NT2/D1 (cell line): ENCODE results near the gene RPTOR.

Experiments
- DNase-seq: peaks from one replicate; pipeline ENCODE4 v3.0.0-alpha.2; 2011; ENCODE audit warnings: low read depth, low spot score
- H3K27me3 ChIP-seq: 2 replicates; pipeline ENCODE4 v1.6.0; 2011; ENCODE audit warnings: mild to moderate bottlenecking; ENCODE audit not compliant: insufficient read length, insufficient read depth
- H3K36me3 ChIP-seq: 2 replicates; pipeline ENCODE4 v1.6.1; 2011; ENCODE audit warnings: mild to moderate bottlenecking, low read length, mixed read lengths; ENCODE audit not compliant: insufficient read depth, insufficient read length
- H3K4me1 ChIP-seq: 2 replicates; pipeline ENCODE4 v1.5.1; 2011; ENCODE audit not compliant: insufficient read depth, insufficient read length
- H3K4me3 ChIP-seq: 2 replicates; pipeline ENCODE4 v1.5.1; 2011; ENCODE audit warnings: low read depth; ENCODE audit not compliant: insufficient read length
- H3K9ac ChIP-seq: 2 replicates; pipeline ENCODE4 v1.6.0; 2011; ENCODE audit warnings: low read depth; ENCODE audit not compliant: insufficient read length
- H3K9me3 ChIP-seq: 2 replicates; pipeline ENCODE4 v1.5.1; 2011; ENCODE audit warnings: mild to moderate bottlenecking, low read length; ENCODE audit not compliant: insufficient read depth
- SUZ12 ChIP-seq: IDR thresholded peaks from 2 replicates; pipeline ENCODE4 v1.6.1; 2011; ENCODE audit not compliant: insufficient read length, insufficient read depth; ENCODE audit errors: extremely low read depth
- YY1 ChIP-seq: IDR thresholded peaks from 2 replicates; pipeline ENCODE4 v1.6.1; 2011; ENCODE audit not compliant: insufficient read length, insufficient read depth
- ZNF274 ChIP-seq: IDR thresholded peaks from 2 replicates; pipeline ENCODE4 v1.6.1; 2011; ENCODE audit warnings: mild to moderate bottlenecking, low read depth, low read length

RPTOR gene

DNA sequence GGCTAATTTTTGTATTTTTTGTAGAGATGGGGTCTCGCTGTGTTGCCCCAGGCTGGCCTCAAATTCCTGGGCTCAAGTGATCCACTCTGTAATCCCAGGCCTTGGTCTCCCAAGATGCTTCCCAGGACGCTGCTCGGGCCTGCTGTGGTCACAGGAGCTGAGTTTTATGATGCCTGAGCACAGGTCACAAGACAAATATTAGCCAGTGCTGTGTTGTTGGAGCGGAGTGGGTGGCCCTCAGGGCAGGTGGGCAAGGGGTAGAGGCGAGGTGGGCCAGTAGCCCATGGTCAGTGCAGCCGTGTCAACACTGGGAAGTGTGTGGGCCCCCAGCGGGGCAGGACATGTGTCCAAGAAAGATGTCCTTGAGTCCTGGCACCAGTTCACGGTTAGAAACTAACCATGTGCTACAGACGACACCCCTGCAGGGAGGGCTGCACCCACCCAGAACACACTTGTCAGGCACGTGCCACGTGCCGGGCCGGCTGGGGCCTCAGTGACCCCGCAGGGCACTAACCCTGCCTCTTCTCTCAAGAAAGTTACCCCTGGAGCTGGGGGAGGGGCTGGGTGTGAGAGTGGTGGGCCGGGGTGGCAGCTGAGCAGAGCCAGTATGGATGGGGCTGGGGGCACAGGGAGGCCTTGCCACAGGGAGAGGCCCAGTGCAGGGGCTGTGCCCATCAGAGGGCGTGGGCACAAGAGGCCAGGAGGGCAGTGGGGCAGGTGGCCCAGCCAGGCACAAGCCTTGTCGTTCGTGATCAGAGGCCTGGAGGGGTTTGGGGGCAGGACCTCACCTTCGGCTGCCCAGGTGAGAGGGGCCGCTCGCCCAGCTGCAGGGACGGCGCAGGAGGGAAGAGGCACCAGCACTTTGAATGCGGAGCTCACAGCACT, 343.9 kb downstream of the RPTOR start:
- peaks cover 13% of the 10 kb centered on the region for H3K4me1 ChIP-seq
- DNase-seq, result no peak
- TF ChIP-seq SUZ12, result no peak
- no peak for TF ChIP-seq ZNF274
- TF ChIP-seq YY1, result no peak

DNA sequence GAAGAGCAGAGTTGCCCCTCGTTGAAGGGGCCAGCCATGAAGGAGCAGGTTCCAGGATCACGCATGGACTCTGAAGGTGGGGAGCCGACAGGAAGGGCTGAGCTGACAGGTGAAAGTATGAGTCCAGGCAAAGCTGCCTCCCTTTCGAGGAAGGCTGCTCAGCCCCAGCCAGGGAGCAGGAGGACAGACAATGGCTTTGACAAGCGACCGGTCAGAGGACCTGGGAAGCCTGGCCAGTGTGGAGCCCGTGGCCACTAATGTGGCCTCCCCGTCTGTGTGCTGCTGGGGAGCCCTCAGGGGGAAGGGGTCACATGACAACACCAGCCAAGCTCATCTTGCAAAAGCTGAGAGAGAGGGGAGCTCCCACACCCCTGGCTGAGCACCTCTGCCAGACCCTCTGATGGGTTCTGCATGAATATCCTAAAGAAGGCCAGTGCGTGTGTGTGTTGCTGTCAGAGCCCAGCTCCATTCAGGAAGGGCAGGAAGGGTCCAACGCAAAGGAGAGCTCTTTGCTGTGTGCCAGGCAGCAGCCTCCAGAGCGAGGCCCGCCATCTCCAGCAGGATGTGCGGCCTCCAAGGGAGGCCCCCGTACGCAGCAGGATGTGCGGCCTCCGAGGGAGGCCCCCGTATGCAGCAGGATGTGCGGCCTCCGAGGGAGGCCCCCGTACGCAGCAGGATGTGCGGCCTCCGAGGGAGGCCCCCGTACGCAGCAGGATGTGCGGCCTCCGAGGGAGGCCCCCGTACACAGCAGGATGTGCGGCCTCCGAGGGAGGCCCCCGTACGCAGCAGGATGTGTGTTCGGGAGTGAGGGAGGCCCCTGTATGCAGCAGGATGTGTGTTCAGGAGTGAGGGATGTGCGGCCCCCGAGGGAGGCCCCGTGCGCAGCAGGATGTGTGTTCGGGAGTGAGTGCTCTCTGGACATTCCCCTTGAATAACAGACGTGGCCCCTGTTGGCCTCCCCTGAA, 344.9 kb downstream of the RPTOR start:
- peaks cover 56% of the 10 kb centered on the region for H3K36me3 ChIP-seq

More for the DNA sequence above, 343.9 kb downstream of the RPTOR start:
- peaks cover 55% of the 10 kb centered on the region for H3K36me3 ChIP-seq
- no peak overlapping the region for H3K4me3 ChIP-seq
- no peaks in the 10 kb centered on the region for H3K9me3 ChIP-seq
- H3K27me3 ChIP-seq, result no peaks in the 10 kb centered on the region
- H3K9ac ChIP-seq, result no peak overlapping the region

DNA sequence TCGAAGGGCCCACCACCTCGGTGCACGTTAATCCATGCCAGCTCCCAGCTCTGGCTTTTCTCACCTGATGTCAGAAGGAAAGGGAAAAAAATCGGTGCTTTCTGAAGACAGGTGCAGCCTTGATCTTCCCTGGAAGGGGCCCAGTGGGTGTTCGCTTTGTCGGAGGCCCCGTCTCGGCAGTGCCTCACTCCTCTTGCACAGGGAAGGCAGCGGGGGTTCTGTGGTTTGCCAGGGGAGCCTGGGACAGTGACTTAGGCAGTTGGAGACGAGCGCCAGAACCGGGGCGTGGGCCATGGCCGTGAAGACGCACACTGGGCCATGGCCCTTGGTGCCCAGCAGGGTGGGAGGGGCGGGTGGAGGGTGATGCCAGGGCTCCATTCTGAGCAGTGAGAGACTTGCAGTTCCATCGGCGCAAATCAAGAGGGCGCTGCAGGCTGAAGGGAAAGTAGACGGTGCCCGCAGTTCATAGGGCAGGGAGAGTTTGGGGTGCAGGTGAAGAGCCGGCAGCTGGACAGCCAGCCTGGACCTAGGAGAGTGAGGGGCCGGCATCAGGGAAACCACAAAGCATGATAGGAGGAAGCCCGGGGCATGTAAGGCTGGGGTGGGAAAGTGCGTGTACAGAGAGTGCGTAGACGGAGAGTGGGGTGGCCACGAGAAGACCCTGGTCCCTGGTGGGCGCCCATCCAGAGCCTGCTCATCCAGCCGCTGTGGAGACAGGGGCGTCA, 345.7 kb downstream of the RPTOR start:
- no peak for TF ChIP-seq ZNF274
- no peak for TF ChIP-seq YY1
- no peak for TF ChIP-seq SUZ12
- Histone ChIP-seq H3K27me3 (no peaks in the 10 kb centered on the region), H3K4me1 (peaks cover 13% of the 10 kb centered on the region), H3K9ac (no peak overlapping the region), H3K36me3 (peaks cover 52% of the 10 kb centered on the region), H3K9me3 (no peaks in the 10 kb centered on the region), H3K4me3 (no peak overlapping the region)
- DNase-seq, result no peak

More for the DNA sequence above, 344.9 kb downstream of the RPTOR start:
- H3K9ac ChIP-seq, result no peak overlapping the region
- no peak overlapping the region for H3K4me3 ChIP-seq
- DNase-seq, result no peak
- H3K27me3 ChIP-seq, result no peaks in the 10 kb centered on the region
- no peaks in the 10 kb centered on the region for H3K9me3 ChIP-seq
- TF ChIP-seq YY1 (no peak), SUZ12 (no peak), ZNF274 (no peak)
- peaks cover 13% of the 10 kb centered on the region for H3K4me1 ChIP-seq

DNA sequence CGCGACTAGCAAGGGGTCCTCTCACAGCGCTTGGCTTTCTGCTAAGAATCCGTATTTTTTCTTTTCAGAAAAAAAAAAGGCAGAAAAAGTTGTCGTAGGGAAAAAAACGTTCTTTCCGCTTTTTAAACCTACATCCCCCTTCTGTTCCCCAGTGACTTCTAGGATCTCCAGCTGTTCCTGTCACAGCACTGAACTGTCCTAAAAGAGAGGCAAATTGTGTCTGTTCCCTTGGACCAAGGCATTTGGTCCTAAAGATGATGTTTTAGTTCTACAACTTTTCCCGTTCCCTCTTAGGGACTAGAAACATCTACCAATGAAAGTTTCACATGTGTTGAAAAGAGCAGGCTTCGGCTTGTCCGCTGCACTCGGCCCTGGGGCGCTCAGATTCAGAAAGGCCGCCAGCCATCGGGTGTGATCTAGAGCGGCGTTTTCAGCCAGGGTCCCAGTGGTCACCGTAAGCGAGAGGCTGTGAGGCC, 346.3 kb downstream of the RPTOR start:
- no peak for DNase-seq
- Histone ChIP-seq H3K9ac (no peak overlapping the region), H3K4me1 (peaks cover 13% of the 10 kb centered on the region), H3K27me3 (no peaks in the 10 kb centered on the region), H3K36me3 (peaks cover 53% of the 10 kb centered on the region), H3K4me3 (no peak overlapping the region), H3K9me3 (no peaks in the 10 kb centered on the region)
- TF ChIP-seq ZNF274 (no peak), SUZ12 (no peak), YY1 (no peak)

DNA sequence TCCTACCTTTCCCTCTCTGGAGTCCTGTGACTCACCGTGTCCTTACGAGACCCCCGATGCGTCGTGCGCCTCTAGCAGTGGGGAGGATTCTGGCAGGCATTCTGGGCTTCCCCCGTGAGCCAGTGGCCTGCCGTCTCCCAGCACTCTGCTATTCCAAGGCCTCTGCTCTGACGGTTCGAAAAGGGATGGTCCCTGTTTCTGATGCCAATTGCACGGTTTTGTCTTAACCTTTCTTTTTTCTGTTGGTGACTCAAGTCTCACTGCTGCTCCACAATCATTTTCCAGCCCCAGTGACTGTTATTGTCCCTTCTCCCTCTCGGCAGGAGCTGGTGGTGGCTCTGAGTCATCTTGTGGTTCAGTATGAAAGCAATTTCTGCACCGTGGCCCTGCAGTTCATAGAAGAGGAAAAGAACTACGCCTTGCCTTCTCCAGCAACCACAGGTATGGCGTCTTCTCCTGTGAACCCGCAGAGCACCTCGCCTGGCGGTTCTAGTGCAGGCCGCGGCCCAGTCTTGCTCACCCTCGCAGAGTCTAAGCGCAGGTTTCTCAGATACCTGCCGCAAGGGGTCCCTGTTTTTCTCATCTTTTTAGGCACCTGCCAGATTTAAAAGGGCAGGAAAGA, 346.9 kb downstream of the RPTOR start:
- Histone ChIP-seq H3K4me1 (peaks cover 13% of the 10 kb centered on the region), H3K36me3 (peaks cover 50% of the 10 kb centered on the region), H3K9me3 (no peaks in the 10 kb centered on the region), H3K27me3 (no peaks in the 10 kb centered on the region), H3K9ac (no peak overlapping the region), H3K4me3 (no peak overlapping the region)
- DNase-seq, result no peak
- TF ChIP-seq YY1 (no peak), ZNF274 (no peak), SUZ12 (no peak)
